Testis (tissue), 3 donors: ENCODE data around the gene MATR3. TPM values are rescaled to one million over a fixed set of nuclear protein-coding genes. Genes with fewer than 3 reads are reported as not detected.

Experiments used
- DNase-seq: peaks from one replicate; pipeline ENCODE4 v3.0.0-alpha.2; 2019
- H3K27ac ChIP-seq, 2 donors: fragments of 200-600 bp; sonication (generic); one replicate each; pipeline ENCODE4 v1.5.1; 2019
- H3K27me3 ChIP-seq: fragments of 200-600 bp; sonication (generic); one replicate; pipeline ENCODE4 v1.5.1; 2019
- H3K36me3 ChIP-seq: fragments of 200-600 bp; sonication (generic); one replicate; pipeline ENCODE4 v1.5.1; 2017; ENCODE audit warnings: low read depth; ENCODE audit errors: missing control alignments
- H3K4me1 ChIP-seq: fragments of 200-600 bp; sonication (generic); one replicate; pipeline ENCODE4 v1.5.1; 2019
- H3K4me3 ChIP-seq, 2 donors: fragments of 200-600 bp; sonication (generic); one replicate each; pipeline ENCODE4 v1.5.1; 2017 to 2019
- H3K9me3 ChIP-seq: fragments of 200-600 bp; sonication (generic); one replicate; pipeline ENCODE4 v1.5.1; 2017
- POLR2A ChIP-seq: fragments of 450-650 bp; IDR thresholded peaks from one replicate; pipeline ENCODE4 v1.6.1; 2017; ENCODE audit warnings: antibody characterized with exemption, mild to moderate bottlenecking, moderate library complexity
- WGBS, 2 donors: methylation state at CpG; one replicate each; pipeline ENCODE4 v1.1.5; 2018; 5-methylcytosine and 5-hydroxymethylcytosine counted together
- intact Hi-C: fragments of 100-400 bp; cut with DNase I; formaldehyde crosslinking; loops from one replicate; pipeline ENCODE4 v1.15.1; 2023; ENCODE audit warnings: low total_unique reads
- polyA plus RNA-seq: library from polyadenylated mRNA; stranded (reverse); fragments of 350-450 nt; fragmentation: Illumina TruSeq; extraction: RNeasy Lipid Tissue Mini Kit (QIAGEN cat#74804); gene quantifications from one replicate; pipeline ENCODE4 v1.2.3, GENCODE V29; 2014; ENCODE audit warnings: low read depth, low replicate concordance; ENCODE audit not compliant: insufficient read depth
- total RNA-seq, 2 donors: library from RNA; depleted of rRNA; stranded (reverse); fragments of >200 nt; gene quantifications; one replicate each; pipeline ENCODE4 v1.2.3, GENCODE V29; 2016
- TF ChIP-seq, protein P1 (sequence below), 3 experiments: fragments of 450-650 bp in 2 of 3; fragments of 200-600 bp in 1 of 3; sonication (generic) in 1 of 3; IDR thresholded peaks; one replicate each; pipeline ENCODE4 v1.5.1; 2016 to 2019; ENCODE audit warnings: antibody characterized with exemption in 3 of 3, mild to moderate bottlenecking in 2 of 3, moderate library complexity in 1 of 3

The MATR3 gene
- total and polyA plus RNA-seq, 3 donors from 2014 or later = 174 to 248 (median 243) TPM

DNA sequence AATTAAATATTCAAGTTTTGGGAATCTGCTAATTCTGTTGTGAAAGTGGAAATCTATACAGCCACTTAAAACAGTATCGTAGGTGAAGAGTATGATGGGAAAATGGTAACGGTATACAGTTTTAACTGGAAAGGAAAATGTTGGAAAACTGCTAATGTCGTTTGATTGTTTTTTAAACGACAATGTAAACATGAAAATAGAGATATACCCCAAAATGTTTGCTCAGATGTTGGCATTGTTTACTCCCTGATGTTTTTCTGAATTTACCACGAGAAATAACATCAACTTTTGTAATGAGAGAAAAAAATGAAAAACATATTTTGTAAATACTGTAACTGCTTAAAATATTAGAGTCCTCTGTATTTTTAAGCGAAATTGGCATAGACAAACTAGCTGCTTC is 2.7 kb downstream of the MATR3 start:
- Histone ChIP-seq H3K4me1 (peaks cover 51% of the 10 kb centered on the region), H3K4me3 (no peak overlapping the region), H3K9me3 (no peaks in the 10 kb centered on the region), H3K27me3 (no peaks in the 10 kb centered on the region), H3K36me3 (no peaks in the 10 kb centered on the region), H3K27ac (peak overlapping the region in 1 of 2 donors; percentile 100)
- 31 to 33% methylated on average over 6 of the region's 6 CpGs for whole genome bisulfite sequencing, 2 donors
- TF ChIP-seq, protein P1, sequence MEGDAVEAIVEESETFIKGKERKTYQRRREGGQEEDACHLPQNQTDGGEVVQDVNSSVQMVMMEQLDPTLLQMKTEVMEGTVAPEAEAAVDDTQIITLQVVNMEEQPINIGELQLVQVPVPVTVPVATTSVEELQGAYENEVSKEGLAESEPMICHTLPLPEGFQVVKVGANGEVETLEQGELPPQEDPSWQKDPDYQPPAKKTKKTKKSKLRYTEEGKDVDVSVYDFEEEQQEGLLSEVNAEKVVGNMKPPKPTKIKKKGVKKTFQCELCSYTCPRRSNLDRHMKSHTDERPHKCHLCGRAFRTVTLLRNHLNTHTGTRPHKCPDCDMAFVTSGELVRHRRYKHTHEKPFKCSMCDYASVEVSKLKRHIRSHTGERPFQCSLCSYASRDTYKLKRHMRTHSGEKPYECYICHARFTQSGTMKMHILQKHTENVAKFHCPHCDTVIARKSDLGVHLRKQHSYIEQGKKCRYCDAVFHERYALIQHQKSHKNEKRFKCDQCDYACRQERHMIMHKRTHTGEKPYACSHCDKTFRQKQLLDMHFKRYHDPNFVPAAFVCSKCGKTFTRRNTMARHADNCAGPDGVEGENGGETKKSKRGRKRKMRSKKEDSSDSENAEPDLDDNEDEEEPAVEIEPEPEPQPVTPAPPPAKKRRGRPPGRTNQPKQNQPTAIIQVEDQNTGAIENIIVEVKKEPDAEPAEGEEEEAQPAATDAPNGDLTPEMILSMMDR (IDR thresholded peaks at IDR 0.05) = no peak
- TF ChIP-seq POLR2A = no peak
- intact Hi-C loops = no loop called here
- no peak for DNase-seq

- no peak overlapping the region for H3K4me3 ChIP-seq
- intact Hi-C loops = no loop called here
- no peak overlapping the region for H3K27ac ChIP-seq
- DNase-seq = no peak
- peaks cover 54% of the 10 kb centered on the region for H3K4me1 ChIP-seq
- no peaks in the 10 kb centered on the region for H3K27me3 ChIP-seq
- no peak for TF ChIP-seq POLR2A
- TF ChIP-seq, protein P1 (IDR thresholded peaks at IDR 0.05) = no peak
- no peaks in the 10 kb centered on the region for H3K9me3 ChIP-seq
- WGBS, 2 donors = 49 to 64% methylated on average over 12 of the region's 12 CpGs
- H3K36me3 ChIP-seq = no peaks in the 10 kb centered on the region
These were observed 3.4 kb downstream of the MATR3 start for GRCh38 chr5:139296862-139297326.

DNA sequence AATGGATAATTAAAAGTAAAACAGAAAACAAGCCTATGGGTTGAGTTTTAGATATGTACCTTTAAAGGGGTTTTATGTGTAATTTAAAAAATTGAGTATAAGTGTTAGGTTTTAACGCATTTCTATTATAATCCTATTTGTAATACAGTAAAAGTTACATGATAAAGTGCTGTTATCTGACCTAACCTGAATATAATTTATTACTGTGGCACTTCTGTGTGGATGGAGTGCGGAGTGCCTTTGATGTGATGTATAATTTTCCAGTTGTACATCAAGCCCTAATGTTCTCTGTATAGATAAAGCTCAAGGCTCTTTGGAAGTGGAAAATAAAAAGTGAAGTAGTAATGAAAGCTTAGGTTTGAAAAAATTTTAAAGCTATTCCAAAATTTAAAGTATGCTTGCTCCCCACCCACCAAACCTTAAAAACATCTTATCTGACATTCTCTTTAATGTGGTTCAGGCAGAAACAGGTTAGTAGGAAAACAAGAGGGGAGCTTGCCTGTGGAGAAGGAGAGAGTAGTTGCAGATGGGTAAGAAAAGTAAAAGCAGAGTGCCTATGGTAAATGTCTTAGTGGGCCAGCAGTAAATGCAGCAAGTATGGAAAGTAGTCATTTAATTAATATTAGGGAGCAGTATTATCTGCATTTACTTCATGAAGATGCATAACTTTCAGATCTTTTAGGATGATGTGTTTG is 4.0 kb downstream of the MATR3 start:
- H3K27ac ChIP-seq = no peak overlapping the region
- 26 to 35% methylated on average over 2 of the region's 2 CpGs for WGBS, 2 donors
- TF ChIP-seq, protein P1 (IDR thresholded peaks at IDR 0.05) = no peak
- H3K4me1 ChIP-seq = peaks cover 54% of the 10 kb centered on the region
- no peak overlapping the region for H3K4me3 ChIP-seq
- intact Hi-C loops = no loop called here
- no peak for DNase-seq
- no peaks in the 10 kb centered on the region for H3K9me3 ChIP-seq
- no peaks in the 10 kb centered on the region for H3K36me3 ChIP-seq
- H3K27me3 ChIP-seq = no peaks in the 10 kb centered on the region

DNA sequence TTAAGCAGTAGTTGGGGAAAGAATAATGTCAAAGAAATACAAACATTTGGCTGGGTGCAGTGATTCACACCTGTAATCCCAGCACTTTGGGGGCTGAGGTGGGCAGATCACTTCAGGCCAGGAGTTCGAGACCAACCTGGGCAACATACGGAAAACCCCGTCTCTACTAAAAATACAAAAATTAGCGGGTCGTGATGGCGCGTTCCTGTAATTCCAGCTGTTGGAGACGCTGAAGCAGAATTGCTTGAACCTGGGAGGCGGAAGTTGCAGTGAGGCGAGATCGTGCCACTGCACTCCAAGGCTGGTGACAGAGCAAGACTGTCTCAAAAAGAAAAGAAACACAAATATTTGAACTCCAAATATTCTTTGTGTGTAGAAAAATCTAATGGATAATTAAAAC is 4.7 kb downstream of the MATR3 start:
- Histone ChIP-seq H3K4me3 (no peak overlapping the region), H3K9me3 (no peaks in the 10 kb centered on the region), H3K27ac (peak overlapping the region in 1 of 2 donors; percentile 11), H3K4me1 (peaks cover 54% of the 10 kb centered on the region), H3K36me3 (no peaks in the 10 kb centered on the region), H3K27me3 (no peaks in the 10 kb centered on the region)
- 37 to 38% methylated on average over 11 of the region's 11 CpGs for WGBS, 2 donors
- no peak for DNase-seq
- intact Hi-C loops = no loop called here
- TF ChIP-seq, protein P1 (IDR thresholded peaks at IDR 0.05) = no peak
- no peak for TF ChIP-seq POLR2A

DNA sequence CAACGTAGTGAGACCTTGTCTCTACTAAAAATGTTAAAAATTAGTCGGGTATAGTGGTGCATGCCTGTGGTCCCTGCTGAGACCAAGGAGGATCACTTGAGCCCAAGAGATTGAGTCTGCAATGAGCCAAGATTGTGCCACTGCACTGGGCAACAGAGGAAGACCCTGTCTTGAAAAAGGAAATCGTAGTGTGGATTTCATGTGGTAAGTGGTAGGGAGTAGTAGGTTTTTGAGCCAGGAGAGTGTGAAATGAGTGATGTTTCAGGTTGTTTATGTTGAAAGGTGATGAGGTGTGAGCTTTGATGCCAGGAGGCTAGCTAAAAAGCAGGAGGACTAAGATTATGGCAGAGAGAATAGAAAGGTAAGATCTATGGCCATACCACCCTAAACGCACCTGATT is 5.9 kb downstream of the MATR3 start:
- intact Hi-C loops = no loop called here
- DNase-seq = no peak
- H3K4me1 ChIP-seq = peaks cover 54% of the 10 kb centered on the region
- WGBS, 2 donors = 43 to 47% methylated on average over 4 of the region's 4 CpGs
- H3K9me3 ChIP-seq = no peaks in the 10 kb centered on the region
- TF ChIP-seq POLR2A = no peak
- TF ChIP-seq, protein P1 (IDR thresholded peaks at IDR 0.05) = no peak
- no peak overlapping the region for H3K27ac ChIP-seq
- H3K4me3 ChIP-seq = no peak overlapping the region
- no peaks in the 10 kb centered on the region for H3K36me3 ChIP-seq
- no peaks in the 10 kb centered on the region for H3K27me3 ChIP-seq
